ENCODE data around the gene TIMP1.

- TF ChIP-seq SMAD4 (CRISPR knock-in tag; IDR thresholded peaks at IDR 0.05) (no peak), CTCF (IDR thresholded peaks at IDR 0.05) (no peak), USF2 (CRISPR knock-in tag; IDR thresholded peaks at IDR 0.05) (no peak), ZBTB43 (CRISPR knock-in tag; IDR thresholded peaks at IDR 0.05) (no peak), MLX (CRISPR knock-in tag; IDR thresholded peaks at IDR 0.05) (no peak), FOXP4 (CRISPR knock-in tag; IDR thresholded peaks at IDR 0.05) (no peak), ZNF138 (CRISPR knock-in tag; conservative IDR thresholded peaks at IDR 0.05) (no peak)
Measured at GRCh38 chrX:47574076-47574546, 8.1 kb upstream of the TIMP1 start.

Measured in WTC11 (cell line).